Loucy (cell line): Measurements from ENCODE around the gene NREP.

Experiments
- H2AFZ ChIP-seq: fragments of 200-600 bp; sonication (generic); 2 replicates; pipeline ENCODE4 v1.6.0; 2016; ENCODE audit warnings: antibody characterized with exemption, mild to moderate bottlenecking, low read length, moderate library complexity
- H3F3A ChIP-seq: fragments of 200-600 bp; 2 replicates; pipeline ENCODE4 v1.6.0; 2016; ENCODE audit warnings: antibody characterized with exemption, low read depth, mild to moderate bottlenecking
- H3K27me3 ChIP-seq: fragments of 200-600 bp; sonication (generic); 2 replicates; pipeline ENCODE4 v1.6.1; 2014; ENCODE audit warnings: low read length, mild to moderate bottlenecking; ENCODE audit not compliant: insufficient read depth, poor library complexity, severe bottlenecking
- H3K36me3 ChIP-seq: fragments of 200-600 bp; sonication (generic); 2 replicates; pipeline ENCODE4 v1.6.1; 2016; ENCODE audit warnings: low read length; ENCODE audit not compliant: insufficient read depth
- H3K4me1 ChIP-seq: fragments of 200-600 bp; sonication (generic); 2 replicates; pipeline ENCODE4 v1.5.1; 2014; ENCODE audit warnings: low read length, mild to moderate bottlenecking; ENCODE audit not compliant: insufficient read depth, poor library complexity, severe bottlenecking
- H3K4me2 ChIP-seq: fragments of 200-600 bp; sonication (generic); 2 replicates; pipeline ENCODE4 v1.6.0; 2014; ENCODE audit warnings: antibody characterized with exemption, low read length, low read depth, mild to moderate bottlenecking; ENCODE audit not compliant: poor library complexity, severe bottlenecking
- H3K4me3 ChIP-seq: fragments of 200-600 bp; sonication (generic); 2 replicates; pipeline ENCODE4 v1.5.1; 2014; ENCODE audit warnings: low read length, mild to moderate bottlenecking, mixed read lengths; ENCODE audit not compliant: poor library complexity, severe bottlenecking
- H3K79me2 ChIP-seq: fragments of 200-600 bp; sonication (generic); 2 replicates; pipeline ENCODE4 v1.6.1; 2014; ENCODE audit warnings: low read length; ENCODE audit not compliant: insufficient read depth
- H3K9ac ChIP-seq: fragments of 200-600 bp; sonication (generic); 2 replicates; pipeline ENCODE4 v1.6.0; 2014; ENCODE audit warnings: mild to moderate bottlenecking, low read depth, low read length, moderate library complexity; ENCODE audit not compliant: poor library complexity, severe bottlenecking
- H3K9me2 ChIP-seq: fragments of 200-600 bp; sonication (generic); replicated peaks from 2 replicates; pipeline ENCODE4 v1.6.1; 2016; ENCODE audit warnings: low read depth, low read length, mixed read lengths
- H3K9me3 ChIP-seq: fragments of 200-600 bp; sonication (generic); 2 replicates; pipeline ENCODE4 v1.6.1; 2014; ENCODE audit warnings: mild to moderate bottlenecking, antibody characterized with exemption, low read length, low read depth; ENCODE audit not compliant: insufficient read depth
- H4K20me1 ChIP-seq: fragments of 200-600 bp; sonication (generic); 2 replicates; pipeline ENCODE4 v1.6.0; 2014; ENCODE audit warnings: antibody characterized with exemption, low read length, mild to moderate bottlenecking; ENCODE audit not compliant: insufficient read depth, poor library complexity, severe bottlenecking
- EZH2phosphoT487 ChIP-seq: fragments of 200-600 bp; IDR thresholded peaks from 2 replicates; pipeline ENCODE4 v1.6.1; 2018; ENCODE audit warnings: antibody characterized with exemption, mild to moderate bottlenecking, moderate library complexity, borderline replicate concordance
- TF ChIP-seq, protein P1 (sequence below): fragments of 200-600 bp; sonication (generic); conservative IDR thresholded peaks from 2 replicates; pipeline ENCODE4 v1.5.1; 2014; ENCODE audit warnings: mild to moderate bottlenecking, antibody characterized with exemption, low read length

NREP gene

DNA sequence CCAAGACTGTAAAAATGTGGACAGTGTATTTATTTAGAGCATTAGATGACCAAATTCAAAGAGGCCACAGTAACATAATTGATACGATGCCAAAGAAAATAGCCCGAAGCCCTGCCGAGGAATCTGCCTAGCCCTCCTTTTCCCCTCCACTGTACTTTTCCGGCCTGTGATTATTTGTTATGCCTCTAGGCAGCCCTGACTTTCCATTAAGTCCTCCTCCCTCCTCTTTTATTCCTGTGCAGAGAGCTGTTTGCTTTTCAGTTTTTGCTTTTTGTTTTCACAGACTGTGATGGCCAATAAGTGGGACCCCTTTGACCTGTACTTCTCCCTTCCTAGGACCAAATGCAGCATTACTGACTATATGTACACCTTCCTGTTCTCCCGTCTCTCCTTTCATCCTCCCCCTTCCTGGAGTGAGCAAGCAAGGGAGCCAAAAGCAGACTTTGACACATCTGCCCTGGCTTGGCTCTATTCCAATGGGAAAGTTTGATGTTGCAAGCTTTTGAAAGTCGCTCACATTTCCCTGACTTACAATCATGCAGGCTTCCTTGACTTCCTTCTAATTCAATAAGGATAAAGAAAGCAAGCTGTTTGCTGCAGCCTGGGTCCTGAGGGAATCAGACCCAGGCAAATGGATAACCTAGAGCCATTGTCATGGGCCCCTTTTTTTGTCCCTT lies 76.1 kb downstream of the NREP start:
- H3F3A ChIP-seq: no peaks in the 10 kb centered on the region
- H3K4me3 ChIP-seq: no peak overlapping the region
- no peaks in the 10 kb centered on the region for H3K4me1 ChIP-seq
- H3K79me2 ChIP-seq: no peaks in the 10 kb centered on the region
- no peaks in the 10 kb centered on the region for H3K9me2 ChIP-seq
- H2AFZ ChIP-seq: no peak overlapping the region
- no peak overlapping the region for H3K4me2 ChIP-seq
- no peaks in the 10 kb centered on the region for H3K36me3 ChIP-seq
- no peaks in the 10 kb centered on the region for H3K27me3 ChIP-seq
- H4K20me1 ChIP-seq: no peaks in the 10 kb centered on the region
- TF ChIP-seq, protein P1, sequence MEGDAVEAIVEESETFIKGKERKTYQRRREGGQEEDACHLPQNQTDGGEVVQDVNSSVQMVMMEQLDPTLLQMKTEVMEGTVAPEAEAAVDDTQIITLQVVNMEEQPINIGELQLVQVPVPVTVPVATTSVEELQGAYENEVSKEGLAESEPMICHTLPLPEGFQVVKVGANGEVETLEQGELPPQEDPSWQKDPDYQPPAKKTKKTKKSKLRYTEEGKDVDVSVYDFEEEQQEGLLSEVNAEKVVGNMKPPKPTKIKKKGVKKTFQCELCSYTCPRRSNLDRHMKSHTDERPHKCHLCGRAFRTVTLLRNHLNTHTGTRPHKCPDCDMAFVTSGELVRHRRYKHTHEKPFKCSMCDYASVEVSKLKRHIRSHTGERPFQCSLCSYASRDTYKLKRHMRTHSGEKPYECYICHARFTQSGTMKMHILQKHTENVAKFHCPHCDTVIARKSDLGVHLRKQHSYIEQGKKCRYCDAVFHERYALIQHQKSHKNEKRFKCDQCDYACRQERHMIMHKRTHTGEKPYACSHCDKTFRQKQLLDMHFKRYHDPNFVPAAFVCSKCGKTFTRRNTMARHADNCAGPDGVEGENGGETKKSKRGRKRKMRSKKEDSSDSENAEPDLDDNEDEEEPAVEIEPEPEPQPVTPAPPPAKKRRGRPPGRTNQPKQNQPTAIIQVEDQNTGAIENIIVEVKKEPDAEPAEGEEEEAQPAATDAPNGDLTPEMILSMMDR: no peak
- TF ChIP-seq EZH2phosphoT487: no peak
- no peaks in the 10 kb centered on the region for H3K9me3 ChIP-seq
- H3K9ac ChIP-seq: no peak overlapping the region

DNA sequence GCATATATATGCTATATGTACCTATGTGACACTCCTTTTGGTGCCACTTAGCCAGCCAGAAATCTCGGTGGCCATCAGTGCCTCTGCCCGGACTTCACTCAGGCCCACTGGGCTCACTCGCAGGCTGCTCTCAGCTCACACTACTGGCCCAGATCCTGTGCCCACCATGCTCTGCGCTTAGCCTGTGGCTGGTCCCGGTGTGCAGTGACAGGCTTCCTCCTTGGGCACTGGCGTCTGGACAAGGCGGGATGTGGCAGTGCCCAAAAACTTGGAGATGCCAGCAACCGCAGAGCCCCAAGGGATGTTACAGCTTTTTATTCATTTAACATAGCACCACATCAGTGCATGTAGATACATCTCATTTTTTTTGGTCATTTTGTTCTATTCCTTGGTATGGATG lies 77.4 kb downstream of the NREP start:
- no peaks in the 10 kb centered on the region for H3K9me3 ChIP-seq
- no peaks in the 10 kb centered on the region for H3K79me2 ChIP-seq
- no peak overlapping the region for H2AFZ ChIP-seq
- H3K4me2 ChIP-seq: no peak overlapping the region
- no peaks in the 10 kb centered on the region for H3K4me1 ChIP-seq
- no peaks in the 10 kb centered on the region for H3F3A ChIP-seq
- H4K20me1 ChIP-seq: no peaks in the 10 kb centered on the region
- H3K4me3 ChIP-seq: no peak overlapping the region
- no peaks in the 10 kb centered on the region for H3K36me3 ChIP-seq
- no peaks in the 10 kb centered on the region for H3K27me3 ChIP-seq
- no peaks in the 10 kb centered on the region for H3K9me2 ChIP-seq
- no peak overlapping the region for H3K9ac ChIP-seq
- no peak for TF ChIP-seq EZH2phosphoT487
- TF ChIP-seq, protein P1: no peak
